ENCODE data around the gene FBXO38.

Gene FBXO38

GRCh38 chr5:148387325-148387724, 3.6 kb downstream of the FBXO38 start:
- no peak for DNase-seq

- DNase-seq: no peak
Observed at GRCh38 chr5:148388696-148389095, 4.9 kb downstream of the FBXO38 start.

DNA sequence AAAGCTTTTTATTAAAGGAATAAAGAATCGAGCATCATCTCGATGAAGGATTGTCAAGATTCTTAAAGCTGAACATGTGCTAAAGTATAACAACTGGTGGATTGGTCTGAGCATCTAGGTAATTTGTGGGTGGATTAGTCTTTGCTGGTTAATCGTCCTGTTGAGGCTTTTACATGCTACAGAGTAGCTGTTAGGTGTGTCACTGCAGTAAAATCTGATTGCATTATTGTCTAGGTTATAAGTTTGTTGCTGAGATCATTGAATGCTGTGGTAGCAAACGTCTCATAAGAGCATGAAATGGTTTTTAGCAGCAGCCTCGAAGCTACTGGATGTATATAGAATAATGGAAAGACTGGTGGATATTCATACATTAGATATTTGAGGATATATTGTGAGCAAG, 7.2 kb downstream of the FBXO38 start:
- no peak for DNase-seq

GRCh38 chr5:148391422-148391821, 7.7 kb downstream of the FBXO38 start:
- no peak for DNase-seq

- no peak for DNase-seq
Observed at GRCh38 chr5:148393390-148393741, 9.6 kb downstream of the FBXO38 start.

- DNase-seq: no peak
Observed at GRCh38 chr5:148394587-148395019, 10.8 kb downstream of the FBXO38 start.

DNA sequence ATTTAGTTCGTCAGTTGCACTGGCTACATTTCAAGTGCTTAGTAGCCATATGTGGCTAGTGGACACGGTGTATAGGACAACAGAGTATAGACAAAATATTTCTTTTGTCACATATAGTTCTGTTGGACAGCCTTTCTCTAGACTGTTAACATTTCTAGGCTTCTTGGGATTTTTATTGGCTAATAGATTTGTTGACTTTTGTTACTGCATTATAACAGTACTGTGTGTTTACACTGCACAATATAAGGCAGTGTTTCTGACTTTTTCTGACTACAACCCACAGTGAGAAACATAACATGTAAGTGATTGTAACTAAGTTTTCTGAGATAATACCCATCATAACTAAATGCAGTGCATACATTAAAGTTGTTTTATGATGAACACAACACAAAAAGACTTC, 11.3 kb downstream of the FBXO38 start:
- no peak for DNase-seq

DNA sequence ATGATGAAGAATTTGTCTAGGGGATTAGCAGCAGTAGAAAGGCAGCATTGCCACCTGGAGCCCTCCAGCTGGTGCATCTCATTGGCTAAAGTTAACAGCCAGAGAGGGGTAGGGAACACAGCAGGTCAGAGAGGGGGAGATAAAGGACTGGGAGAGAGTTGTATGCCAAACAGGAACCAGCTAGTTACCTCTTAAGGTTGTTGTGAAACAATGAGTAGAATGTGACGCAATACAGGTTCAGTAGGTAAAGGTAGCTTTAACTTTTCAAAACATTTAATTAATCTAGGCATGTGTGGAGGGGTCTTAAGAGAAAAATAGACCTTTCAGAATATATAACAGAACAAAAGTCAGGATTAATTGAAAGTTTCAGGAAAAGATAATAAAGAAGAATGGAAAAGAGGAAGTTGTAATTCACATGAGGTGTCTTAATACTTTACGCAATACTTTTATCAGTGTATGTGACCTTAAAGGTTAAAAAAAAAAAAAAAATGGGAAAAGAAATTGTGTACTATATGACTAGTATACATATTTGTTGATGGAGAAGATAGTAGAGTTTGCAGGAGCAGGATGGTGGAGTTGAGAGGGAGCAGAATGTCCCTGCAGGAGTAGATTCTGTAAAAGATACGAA, 14.3 kb downstream of the FBXO38 start:
- no peak for DNase-seq

DNA sequence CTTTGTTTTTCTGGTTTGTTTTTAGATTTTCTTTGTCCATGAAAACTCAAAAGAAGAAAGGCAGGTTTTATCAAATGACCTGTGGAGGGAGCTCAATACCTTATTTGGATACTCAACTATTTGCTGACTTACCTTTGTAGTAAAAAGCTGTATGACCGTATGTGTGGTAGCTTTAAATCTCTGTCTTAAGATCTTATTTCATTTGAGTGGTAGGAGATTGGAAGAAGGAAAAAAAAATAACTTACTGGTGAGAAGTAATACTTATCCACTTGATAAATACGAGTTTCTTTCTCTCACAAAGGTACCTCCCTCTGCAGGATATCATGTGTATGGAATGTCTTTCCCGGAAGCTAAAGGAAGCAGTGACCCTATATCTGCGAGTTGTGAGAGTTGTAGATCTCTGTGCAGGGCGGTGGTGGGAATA, 15.0 kb downstream of the FBXO38 start:
- DNase-seq: no peak

DNA sequence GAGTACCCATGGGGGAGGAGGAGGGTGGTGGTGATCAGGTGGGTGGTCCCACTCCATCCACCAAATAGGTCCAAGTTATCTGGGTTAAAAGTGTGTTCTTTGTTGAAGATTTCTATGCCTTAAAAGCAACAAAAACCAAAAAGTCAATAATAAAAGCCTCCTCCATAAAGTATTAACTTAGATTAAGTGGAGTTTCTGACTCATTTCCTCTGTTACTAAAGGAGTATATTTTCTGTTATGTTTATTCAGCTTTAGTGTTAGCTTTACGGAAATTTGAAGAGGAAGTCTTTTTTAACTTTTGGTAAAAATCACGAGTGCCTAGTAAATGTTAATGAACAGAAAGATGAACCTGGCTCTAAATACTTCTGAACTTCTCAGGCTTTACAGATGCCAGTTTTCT, 17.8 kb downstream of the FBXO38 start:
- DNase-seq: no peak

GRCh38 chr5:148403344-148403743, 19.6 kb downstream of the FBXO38 start:
- DNase-seq: no peak

GRCh38 chr5:148406406-148406805, 22.6 kb downstream of the FBXO38 start:
- DNase-seq: no peak

GRCh38 chr5:148408092-148408491, 24.3 kb downstream of the FBXO38 start:
- no peak for DNase-seq

- no peak for DNase-seq
Observed at GRCh38 chr5:148412124-148412523, 28.4 kb downstream of the FBXO38 start.

DNA sequence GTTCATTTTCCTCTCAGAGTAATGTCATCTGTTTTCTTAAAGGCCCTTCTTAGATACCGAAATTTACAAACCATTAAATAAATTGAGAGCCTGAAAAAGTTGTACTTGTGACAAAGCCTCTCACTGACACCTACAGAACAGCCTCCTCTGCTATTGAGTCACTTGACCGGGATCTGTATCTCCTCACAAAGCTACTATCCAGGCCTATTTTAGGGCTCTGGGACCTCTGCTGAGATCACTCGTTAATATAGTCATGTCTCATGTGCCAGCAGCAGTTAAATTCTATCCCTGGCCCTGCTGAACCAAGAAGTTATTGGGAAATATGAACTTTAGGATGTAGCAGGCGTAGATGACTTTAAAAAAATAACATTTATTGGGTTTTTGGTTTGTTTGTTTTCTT, 31.1 kb downstream of the FBXO38 start:
- DNase-seq: no peak

DNA sequence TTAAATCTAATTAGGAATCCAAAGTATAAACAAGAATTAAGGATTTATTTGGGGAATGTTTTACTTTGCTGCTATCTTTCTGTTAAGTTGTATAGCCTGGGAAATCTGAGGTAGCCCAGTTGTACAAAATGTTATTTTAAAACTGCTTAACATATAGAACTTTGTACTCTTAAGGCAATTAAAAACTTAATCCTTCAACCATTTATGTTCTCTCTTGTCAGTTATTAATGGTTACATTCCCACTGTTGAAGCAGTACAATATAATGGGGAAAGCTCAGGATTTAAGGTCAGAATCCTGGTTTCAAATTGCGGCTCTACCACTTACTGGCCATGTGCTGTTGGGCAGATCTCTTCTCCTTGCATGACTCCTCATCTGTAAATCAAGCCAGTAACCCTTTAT, 32.7 kb downstream of the FBXO38 start:
- no peak for DNase-seq

DNA sequence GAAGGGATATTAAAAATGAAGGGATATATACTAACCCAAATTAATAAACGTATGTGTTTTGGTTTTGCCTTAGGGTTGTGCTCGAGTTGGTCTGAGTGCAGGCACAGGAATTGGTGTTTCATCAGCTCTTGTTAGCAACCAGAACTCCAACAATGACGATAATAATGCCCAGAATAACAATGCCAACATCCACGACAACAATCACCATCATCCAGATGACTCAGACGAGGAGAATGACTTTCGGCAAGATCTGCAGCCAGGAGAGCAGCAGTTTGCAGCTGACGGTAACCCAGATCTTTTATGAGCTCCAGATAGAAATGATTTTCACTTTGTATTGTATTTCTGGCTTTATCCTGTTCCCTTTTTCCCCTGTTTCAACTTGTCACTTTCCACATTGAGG, 33.2 kb downstream of the FBXO38 start:
- DNase-seq: no peak

DNA sequence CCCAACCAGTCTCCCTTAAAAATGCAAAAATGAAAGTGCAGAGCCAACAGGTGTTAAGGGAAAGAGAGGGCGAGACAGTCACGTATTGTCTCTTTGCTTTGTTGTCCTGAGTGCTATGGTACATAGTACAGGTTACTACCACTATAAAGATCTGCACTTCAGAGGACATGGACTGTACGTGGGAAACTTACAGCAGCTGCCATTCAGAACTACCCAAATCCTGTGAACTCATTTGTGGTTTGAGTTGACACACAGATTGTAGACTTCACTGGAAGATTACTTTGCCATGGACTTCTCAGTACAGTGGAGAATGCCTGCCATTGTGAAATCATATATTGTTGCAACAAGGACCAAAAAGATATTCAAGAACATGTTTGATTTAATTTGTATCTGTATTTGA, 34.8 kb downstream of the FBXO38 start:
- no peak for DNase-seq

DNA sequence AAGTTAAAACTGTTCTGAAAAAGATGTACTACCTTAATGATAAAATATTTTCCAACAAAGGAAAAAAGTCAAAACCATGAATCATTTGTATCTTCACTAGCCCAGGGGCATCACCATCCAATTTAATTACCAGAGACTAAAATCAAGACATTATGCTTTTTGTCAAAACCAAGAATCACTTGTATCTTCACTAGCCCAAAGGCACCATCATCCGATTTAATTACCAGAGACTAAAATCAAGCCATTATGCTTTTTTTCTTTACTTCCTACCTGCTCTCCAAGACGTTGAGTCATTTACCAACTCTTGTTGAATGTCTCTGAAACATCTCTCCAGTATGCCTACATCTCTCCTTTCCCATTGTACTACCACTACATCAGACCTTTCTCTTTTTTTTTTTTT, 37.9 kb downstream of the FBXO38 start:
- DNase-seq: no peak

GRCh38 chr5:148425808-148426207, 42.0 kb downstream of the FBXO38 start:
- no peak for DNase-seq

GRCh38 chr5:148426514-148426913, 42.8 kb downstream of the FBXO38 start:
- no peak for DNase-seq

- no peak for DNase-seq
Observed at GRCh38 chr5:148427370-148428042, 43.7 kb downstream of the FBXO38 start.

GRCh38 chr5:148428848-148429247, 45.1 kb downstream of the FBXO38 start:
- DNase-seq: no peak

- no peak for DNase-seq
Observed at GRCh38 chr5:148433826-148434225, 50.1 kb downstream of the FBXO38 start.

GRCh38 chr5:148436029-148436428, 52.3 kb downstream of the FBXO38 start:
- DNase-seq: no peak

Data from activated CD4-positive, CD25-positive, alpha-beta regulatory T cell (primary cell).